AG04450 (cell line): Measurements from ENCODE around the gene TEX2. TPM values are rescaled to one million over a fixed set of nuclear protein-coding genes. Genes with fewer than 3 reads are reported as not detected.
"Not testable (repeated sequence)": the region's sequence is repeated elsewhere in the genome, so short reads cannot be mapped to it uniquely, and the experiment has no call there.

ENCODE experiments used
- CTCF ChIA-PET: fragments of 300-600, 350-600 bp; formaldehyde crosslinking; extraction: SDS; loops from one replicate; lab custom pipeline; 2022; ENCODE audit warnings: antibody characterized with exemption, inconsistent platforms; lab: Charles Lee
- POLR2A ChIA-PET: fragments of 350-600 bp; formaldehyde crosslinking; extraction: SDS; loops from one replicate; lab custom pipeline; 2021; ENCODE audit warnings: antibody characterized with exemption, inconsistent platforms; lab: Yijun Ruan, JAX
- DNase-seq: peaks from one replicate; pipeline ENCODE4 v3.0.0-alpha.2; 2011; ENCODE audit warnings: low read depth, low spot score
- H3K27ac ChIP-seq: one replicate; pipeline ENCODE4 v1.5.1; 2012; ENCODE audit warnings: low read depth, low read length, control low read depth
- H3K27me3 ChIP-seq: one replicate; pipeline ENCODE4 v1.6.0; 2012; ENCODE audit warnings: low read length; ENCODE audit not compliant: control insufficient read depth, insufficient read depth
- H3K4me3 ChIP-seq: 2 replicates; pipeline ENCODE4 v1.5.1; 2011; ENCODE audit warnings: mild to moderate bottlenecking, low read depth, low read length, control low read depth
- H3K9me3 ChIP-seq: 2 replicates; pipeline ENCODE4 v1.5.1; 2012; ENCODE audit warnings: low read length; ENCODE audit not compliant: control insufficient read depth, insufficient read depth
- polyA plus RNA-seq: library from polyadenylated mRNA; depleted of rRNA; stranded (reverse); fragments of >200 nt; gene quantifications from 2 replicates; pipeline ENCODE4 v1.2.3, GENCODE V29; 2011
- TF ChIP-seq, protein P1 (sequence below): IDR thresholded peaks from 2 replicates; pipeline ENCODE4 v1.5.1; 2011; ENCODE audit warnings: low read depth, low read length, control low read depth, inconsistent platforms

The TEX2 gene
- polyA plus RNA-seq, 1 experiment: 27.9 TPM

GRCh38 chr17:64187093-64187895 lies 75.8 kb downstream of the TEX2 start:
- Histone ChIP-seq H3K9me3 (no peaks in the 10 kb centered on the region), H3K27me3 (no peaks in the 10 kb centered on the region), H3K27ac (no peak overlapping the region), H3K4me3 (no peak overlapping the region)
- DNase-seq: no peak
- CTCF ChIA-PET: no interaction called here
- TF ChIP-seq, protein P1, sequence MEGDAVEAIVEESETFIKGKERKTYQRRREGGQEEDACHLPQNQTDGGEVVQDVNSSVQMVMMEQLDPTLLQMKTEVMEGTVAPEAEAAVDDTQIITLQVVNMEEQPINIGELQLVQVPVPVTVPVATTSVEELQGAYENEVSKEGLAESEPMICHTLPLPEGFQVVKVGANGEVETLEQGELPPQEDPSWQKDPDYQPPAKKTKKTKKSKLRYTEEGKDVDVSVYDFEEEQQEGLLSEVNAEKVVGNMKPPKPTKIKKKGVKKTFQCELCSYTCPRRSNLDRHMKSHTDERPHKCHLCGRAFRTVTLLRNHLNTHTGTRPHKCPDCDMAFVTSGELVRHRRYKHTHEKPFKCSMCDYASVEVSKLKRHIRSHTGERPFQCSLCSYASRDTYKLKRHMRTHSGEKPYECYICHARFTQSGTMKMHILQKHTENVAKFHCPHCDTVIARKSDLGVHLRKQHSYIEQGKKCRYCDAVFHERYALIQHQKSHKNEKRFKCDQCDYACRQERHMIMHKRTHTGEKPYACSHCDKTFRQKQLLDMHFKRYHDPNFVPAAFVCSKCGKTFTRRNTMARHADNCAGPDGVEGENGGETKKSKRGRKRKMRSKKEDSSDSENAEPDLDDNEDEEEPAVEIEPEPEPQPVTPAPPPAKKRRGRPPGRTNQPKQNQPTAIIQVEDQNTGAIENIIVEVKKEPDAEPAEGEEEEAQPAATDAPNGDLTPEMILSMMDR: no peak
- POLR2A ChIA-PET: no interaction called here

- Histone ChIP-seq H3K9me3 (no peaks in the 10 kb centered on the region), H3K27ac (no peak overlapping the region), H3K4me3 (no peak overlapping the region), H3K27me3 (no peaks in the 10 kb centered on the region)
- TF ChIP-seq, protein P1: no peak
- ChIA-PET POLR2A (no interaction called here), CTCF (no interaction called here)
- no peak for DNase-seq
Observed at GRCh38 chr17:64186171-64187092, 76.6 kb downstream of the TEX2 start.

DNA sequence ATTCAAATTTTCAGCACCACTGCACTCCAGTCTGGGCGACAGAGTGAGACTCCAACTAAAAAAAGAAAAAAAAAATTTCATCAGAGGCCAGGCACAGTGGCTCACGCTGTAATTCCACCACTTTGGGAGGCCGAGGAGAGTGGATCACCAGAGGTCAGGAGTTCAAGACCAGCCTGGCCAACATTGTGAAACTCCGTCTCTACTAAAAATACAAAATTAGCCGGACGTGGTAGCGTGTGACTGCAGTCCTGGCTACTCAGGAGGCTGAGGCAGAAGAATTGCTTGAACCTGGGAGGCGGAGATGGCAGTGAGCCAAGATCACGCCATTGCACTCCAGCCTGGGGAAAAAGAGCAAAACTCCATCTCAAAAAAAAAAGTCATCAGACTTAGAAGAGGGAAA lies 77.5 kb downstream of the TEX2 start:
- H3K27me3 ChIP-seq, DNase-seq, H3K4me3 ChIP-seq, CTCF ChIA-PET, H3K9me3 ChIP-seq, POLR2A ChIA-PET, H3K27ac ChIP-seq: not testable (repeated sequence)

GRCh38 chr17:64185101-64185500 lies 78.0 kb downstream of the TEX2 start:
- no peak overlapping the region for H3K4me3 ChIP-seq
- no peak for DNase-seq
- no peak overlapping the region for H3K27ac ChIP-seq
- H3K9me3 ChIP-seq: no peaks in the 10 kb centered on the region
- no peaks in the 10 kb centered on the region for H3K27me3 ChIP-seq
- ChIA-PET POLR2A (no interaction called here), CTCF (no interaction called here)
- TF ChIP-seq, protein P1: no peak

DNA sequence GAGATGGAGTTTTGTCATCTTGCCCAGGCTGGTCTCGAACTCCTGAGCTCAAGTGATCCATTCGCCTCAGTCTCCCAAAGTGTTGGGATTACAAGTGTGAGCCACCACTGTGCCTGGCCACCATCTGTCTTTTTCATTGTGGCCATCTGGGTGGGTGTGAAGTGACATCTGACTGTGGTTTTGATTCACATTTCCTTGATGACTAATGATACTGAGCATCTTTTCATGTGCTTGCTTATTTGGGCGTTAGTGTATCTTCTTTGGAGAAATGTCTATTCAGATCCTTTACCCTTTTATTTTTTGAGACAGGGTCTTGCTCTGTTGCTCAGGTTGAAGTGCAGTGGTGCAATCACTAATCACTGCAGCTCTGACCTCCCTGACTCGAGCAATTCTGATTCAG lies 79.2 kb downstream of the TEX2 start:
- Histone ChIP-seq H3K9me3 (no peaks in the 10 kb centered on the region), H3K27me3 (no peaks in the 10 kb centered on the region), H3K4me3 (no peak overlapping the region), H3K27ac (no peak overlapping the region)
- CTCF ChIA-PET: no interaction called here
- DNase-seq: no peak
- TF ChIP-seq, protein P1: no peak
- POLR2A ChIA-PET: no interaction called here
